Naive B cell (primary cell): Measurements from ENCODE around the gene ETV6. TPM values are rescaled to one million over a fixed set of nuclear protein-coding genes. Genes with fewer than 3 reads are reported as not detected.
"Not testable (repeated sequence)": the region's sequence is repeated elsewhere in the genome, so short reads cannot be mapped to it uniquely, and the experiment has no call there.

ENCODE experiments used
- ATAC-seq, 2 donors: fragments of 150-1000 bp; cut with Tn5 transposase; 2 replicates each; pipeline ENCODE4 v1.10.0; 2021; ENCODE audit warnings: low read depth in 2 of 2, mild to moderate bottlenecking in 2 of 2, moderate library complexity in 2 of 2
- DNase-seq: peaks from one replicate; pipeline ENCODE4 v3.0.0; 2022
- H3K27ac Mint-ChIP-seq, 6 donors: one replicate each; pipeline ENCODE4 v1.8.0; 2020 to 2022; ENCODE audit warnings: mild to moderate bottlenecking in 6 of 6, mixed read lengths in 6 of 6, moderate library complexity in 5 of 6, inconsistent platforms in 2 of 6
- H3K27me3 Mint-ChIP-seq, 3 donors: one replicate each; pipeline ENCODE4 v1.8.0; 2021 to 2022; ENCODE audit warnings: mixed read lengths in 3 of 3, mild to moderate bottlenecking in 1 of 3
- H3K36me3 Mint-ChIP-seq, 2 donors: one replicate each; pipeline ENCODE4 v1.8.0; 2020 to 2022; ENCODE audit warnings: mixed read lengths in 2 of 2, inconsistent platforms in 1 of 2, mild to moderate bottlenecking in 1 of 2
- H3K4me1 Mint-ChIP-seq, 3 donors: one replicate each; pipeline ENCODE4 v1.8.0; 2020 to 2022; ENCODE audit warnings: mixed read lengths in 3 of 3, inconsistent platforms in 1 of 3, mild to moderate bottlenecking in 1 of 3, moderate library complexity in 1 of 3
- H3K4me3 Mint-ChIP-seq, 8 donors: one replicate each; pipeline ENCODE4 v1.8.0; 2020 to 2022; ENCODE audit warnings: mild to moderate bottlenecking in 8 of 8, mixed read lengths in 8 of 8, moderate library complexity in 8 of 8, inconsistent platforms in 2 of 8
- H3K9me3 Mint-ChIP-seq, 7 donors: one replicate each; pipeline ENCODE4 v1.8.0; 2020 to 2022; ENCODE audit warnings: mixed read lengths in 7 of 7, mild to moderate bottlenecking in 5 of 7, inconsistent platforms in 2 of 7, moderate library complexity in 1 of 7
- polyA plus RNA-seq, 6 donors: library from polyadenylated mRNA; unstranded; fragments of 300-500 nt; fragmentation: Illumina TruSeq; gene quantifications; one replicate each; pipeline ENCODE4 v1.2.3, GENCODE V29; 2021; ENCODE audit warnings: low read depth in 6 of 6

Gene ETV6
- polyA plus RNA-seq, 6 donors from 2014 or later: 3.7 to 9.6 (median 6.6) TPM

DNA sequence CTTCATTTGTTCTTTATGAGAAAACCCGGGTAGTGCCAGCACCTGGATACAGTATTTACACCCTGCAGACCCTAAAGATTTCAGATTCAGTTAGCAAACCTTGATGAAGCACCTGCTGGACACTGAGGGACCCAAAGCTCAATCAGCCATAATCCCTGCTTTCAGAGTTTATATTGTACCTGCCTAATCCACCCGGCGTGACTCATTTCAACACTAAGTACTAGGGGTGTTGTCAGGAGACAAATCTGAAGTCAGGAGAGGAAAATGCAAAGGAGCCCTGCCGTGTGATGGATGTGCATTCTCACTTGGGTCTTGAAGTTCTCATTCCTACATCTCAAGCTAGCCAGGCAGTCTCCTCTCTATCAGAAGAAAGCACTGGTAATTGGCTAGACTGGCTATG is 244.5 kb downstream of the ETV6 start:
- H3K36me3 Mint-ChIP-seq: peaks cover 10 to 11% of the 10 kb centered on the region in 2 donors
- no peak overlapping the region for H3K27ac Mint-ChIP-seq
- peaks cover 36 to 47% (median 42%) of the 10 kb centered on the region in 3 donors for H3K4me1 Mint-ChIP-seq
- no peak overlapping the region for H3K4me3 Mint-ChIP-seq
- no peaks in the 10 kb centered on the region for H3K27me3 Mint-ChIP-seq
- peaks cover 0 to 8% (median 0%) of the 10 kb centered on the region in 7 donors for H3K9me3 Mint-ChIP-seq
- ATAC-seq (no peak), DNase-seq (no peak)

DNA sequence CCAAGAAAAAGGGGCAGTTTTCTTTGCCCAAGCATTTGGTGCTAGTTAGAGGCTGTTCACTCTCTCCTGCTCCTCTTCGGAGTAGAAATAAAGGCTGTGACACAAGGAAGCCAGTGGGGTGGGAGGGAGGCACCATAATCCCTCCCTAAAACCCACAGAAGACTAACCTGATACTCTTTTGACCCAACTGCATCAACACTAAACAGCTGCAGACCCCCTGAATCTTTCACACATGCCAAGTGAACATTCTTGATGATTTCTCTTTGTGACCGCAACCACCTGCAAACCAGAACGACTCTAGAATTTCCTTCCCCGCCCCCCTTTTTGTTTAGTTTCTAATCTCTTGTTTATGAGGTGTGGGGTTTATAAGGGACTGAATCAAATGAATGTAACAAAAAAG is 245.4 kb downstream of the ETV6 start:
- Mint-ChIP-seq H3K9me3 (no peaks in the 10 kb centered on the region), H3K27me3 (no peaks in the 10 kb centered on the region), H3K36me3 (peaks cover 1 to 2% of the 10 kb centered on the region in 2 donors), H3K4me1 (peaks cover 29 to 38% (median 33%) of the 10 kb centered on the region in 3 donors), H3K4me3 (peak overlapping the region in 3 of 8 donors; percentile 24 to 45 (median 26)), H3K27ac (peak overlapping the region in 3 of 6 donors; percentile 18 to 70 (median 65))
- ATAC-seq: peak; percentile 30 to 49
- no peak for DNase-seq

DNA sequence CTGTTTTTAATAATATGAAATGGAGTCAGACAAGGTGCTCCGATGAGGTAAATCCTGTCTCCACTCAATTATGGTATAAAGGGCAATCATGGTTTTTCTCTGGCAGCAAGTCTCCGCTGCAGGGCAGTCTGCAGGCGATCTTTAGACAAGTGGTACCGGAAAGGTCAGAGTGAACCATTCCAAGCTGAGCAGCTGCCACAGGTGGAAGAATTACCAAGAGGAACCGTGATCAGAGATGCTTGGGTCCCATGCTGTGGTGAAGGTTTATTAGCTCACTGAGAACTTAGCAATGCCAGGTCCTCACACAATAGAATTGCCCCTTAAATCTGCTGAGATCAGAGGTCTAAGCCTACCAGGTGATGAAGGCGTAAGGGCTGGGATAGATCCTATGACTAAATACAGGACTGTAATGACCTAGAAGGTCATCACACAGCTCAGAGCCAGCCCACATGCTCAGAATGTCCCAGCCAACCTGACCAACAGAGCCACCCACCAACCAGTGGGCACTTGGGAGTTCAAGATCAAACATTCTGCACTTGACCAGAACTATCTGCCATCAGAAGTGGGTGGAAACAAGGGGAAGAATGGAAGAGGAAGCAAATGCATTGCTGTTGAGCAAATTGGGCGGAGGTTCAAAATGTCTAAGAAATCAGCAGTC is 246.1 kb downstream of the ETV6 start:
- no peak for DNase-seq
- peak overlapping the region in 3 of 6 donors; percentile 18 to 36 (median 24) for H3K27ac Mint-ChIP-seq
- H3K36me3 Mint-ChIP-seq: no peaks in the 10 kb centered on the region
- H3K4me1 Mint-ChIP-seq: peaks cover 29 to 35% (median 32%) of the 10 kb centered on the region in 3 donors
- H3K27me3 Mint-ChIP-seq: no peaks in the 10 kb centered on the region
- ATAC-seq: peak in 1 of 2 donors; percentile 28
- no peaks in the 10 kb centered on the region for H3K9me3 Mint-ChIP-seq
- peak overlapping the region in 1 of 8 donors; percentile 57 for H3K4me3 Mint-ChIP-seq

DNA sequence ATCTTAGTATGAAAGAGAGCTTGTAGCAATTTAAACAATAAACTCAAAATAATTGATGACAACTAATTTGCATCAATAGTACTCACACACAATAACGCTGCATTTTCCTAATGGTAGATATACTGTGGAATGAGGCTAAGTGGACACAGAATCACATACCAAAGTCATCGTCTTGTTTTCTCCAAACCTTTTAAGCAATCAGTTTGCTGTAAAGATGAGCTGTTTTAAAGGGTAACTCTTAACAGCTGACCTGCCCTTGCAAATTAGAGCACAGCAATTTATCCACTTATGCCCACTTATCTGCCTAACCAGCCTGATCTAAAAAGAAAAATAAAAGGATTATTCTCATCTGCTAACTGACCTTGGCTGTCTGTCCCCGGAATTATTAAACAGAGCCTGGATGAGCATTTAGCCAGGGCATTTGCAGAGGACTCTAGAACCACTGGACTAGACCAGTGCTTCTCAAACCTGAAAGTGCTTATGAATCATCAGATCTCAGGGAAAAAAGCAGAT is 247.0 kb downstream of the ETV6 start:
- Mint-ChIP-seq H3K4me1 (peaks cover 20 to 26% (median 23%) of the 10 kb centered on the region in 3 donors), H3K27ac (peak overlapping the region in 1 of 6 donors; percentile 42), H3K36me3 (no peaks in the 10 kb centered on the region), H3K9me3 (no peaks in the 10 kb centered on the region), H3K27me3 (no peaks in the 10 kb centered on the region), H3K4me3 (no peak overlapping the region)
- DNase-seq: no peak
- ATAC-seq: no peak

DNA sequence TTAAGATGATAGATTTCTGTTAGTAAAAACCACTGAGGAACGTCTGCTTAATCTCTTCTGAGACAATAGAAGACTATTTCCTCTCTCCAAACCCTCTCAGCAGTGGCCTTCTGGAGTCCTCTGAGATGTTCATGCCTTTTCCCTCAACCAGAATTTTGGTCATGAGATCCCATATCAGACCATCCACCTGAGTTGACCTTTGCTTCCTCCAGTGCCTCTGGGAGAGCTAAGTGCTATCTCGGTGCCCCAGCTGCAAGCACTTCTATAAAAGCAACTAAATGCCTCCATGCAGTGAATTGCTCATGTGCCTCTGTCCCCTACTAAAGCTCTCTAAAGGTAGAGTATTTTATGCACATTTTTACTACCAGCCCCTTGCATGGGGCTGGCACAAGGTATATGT is 248.4 kb downstream of the ETV6 start:
- DNase-seq: no peak
- no peaks in the 10 kb centered on the region for H3K36me3 Mint-ChIP-seq
- peaks cover 17 to 31% (median 22%) of the 10 kb centered on the region in 3 donors for H3K4me1 Mint-ChIP-seq
- no peak overlapping the region for H3K4me3 Mint-ChIP-seq
- no peak for ATAC-seq
- peak overlapping the region in 2 of 6 donors; percentile 56 to 74 for H3K27ac Mint-ChIP-seq
- H3K27me3 Mint-ChIP-seq: no peaks in the 10 kb centered on the region
- H3K9me3 Mint-ChIP-seq: no peaks in the 10 kb centered on the region

DNA sequence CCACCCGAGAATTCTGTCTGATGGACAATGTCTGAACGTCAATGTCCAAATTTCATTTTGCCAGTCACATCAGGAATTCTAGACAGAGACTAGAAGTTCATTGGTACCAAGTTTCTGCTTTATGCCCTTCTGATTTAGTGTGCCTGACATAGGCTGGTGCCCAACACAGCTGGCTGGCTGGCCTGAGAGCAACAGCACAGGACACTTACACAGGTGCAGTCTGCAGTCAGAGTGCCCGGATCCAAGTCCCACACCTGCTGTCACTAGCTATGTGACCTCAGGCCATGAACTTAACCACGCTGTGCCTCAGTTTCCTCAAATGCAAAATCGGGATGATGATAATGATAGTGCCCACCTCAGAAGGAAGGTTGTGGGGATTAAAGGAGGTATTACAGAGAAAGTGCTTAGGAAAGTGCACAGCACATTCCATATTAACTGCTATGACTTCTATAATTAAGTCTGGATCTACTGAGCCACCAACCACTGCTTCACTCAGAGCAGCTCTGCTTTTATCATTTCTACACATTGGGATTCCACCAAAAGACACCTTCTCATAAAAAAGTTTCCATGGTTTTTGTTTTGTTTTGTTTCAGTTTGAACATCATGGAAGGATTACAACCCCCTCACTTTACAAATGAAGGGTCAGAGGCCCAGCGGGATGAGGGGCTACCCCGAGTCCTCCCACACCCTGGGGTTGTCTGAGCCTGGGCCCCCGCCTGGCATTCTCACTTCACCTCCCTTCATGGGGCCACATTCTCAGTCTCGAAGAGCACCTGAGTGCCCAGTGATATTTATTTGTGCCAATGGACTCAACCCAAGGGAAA is 252.4 kb downstream of the ETV6 start:
- H3K27ac Mint-ChIP-seq: peak overlapping the region in 2 of 6 donors; percentile 75 to 82
- no peaks in the 10 kb centered on the region for H3K27me3 Mint-ChIP-seq
- DNase-seq: no peak
- H3K9me3 Mint-ChIP-seq: peaks cover 0 to 12% (median 4%) of the 10 kb centered on the region in 7 donors
- H3K36me3 Mint-ChIP-seq: peaks cover 0 to 14% of the 10 kb centered on the region in 2 donors
- ATAC-seq: no peak
- H3K4me1 Mint-ChIP-seq: peaks cover 4 to 18% (median 5%) of the 10 kb centered on the region in 3 donors
- peak overlapping the region in 1 of 8 donors; percentile 2 for H3K4me3 Mint-ChIP-seq

DNA sequence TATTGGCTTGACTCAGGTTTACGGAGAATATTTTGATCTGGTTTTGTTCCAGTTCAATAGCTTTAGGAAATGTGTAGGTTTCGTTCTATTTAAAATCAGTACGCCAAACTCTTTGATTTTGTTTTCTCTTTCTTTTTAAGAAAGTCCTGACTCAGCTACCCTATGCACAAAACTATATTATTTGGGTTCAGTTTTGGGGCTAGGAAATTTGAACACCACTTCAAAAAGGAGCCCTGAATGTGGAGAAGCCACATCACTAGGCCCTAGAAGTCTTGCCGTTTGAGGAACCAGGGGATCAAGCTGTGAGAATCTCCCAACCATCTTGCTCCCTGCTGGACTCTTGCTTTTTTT is 253.0 kb downstream of the ETV6 start:
- peak overlapping the region in 1 of 8 donors; percentile 44 for H3K4me3 Mint-ChIP-seq
- peaks cover 0 to 18% (median 6%) of the 10 kb centered on the region in 7 donors for H3K9me3 Mint-ChIP-seq
- ATAC-seq (no peak), DNase-seq (no peak)
- peaks cover under 1 to 18% (median 1%) of the 10 kb centered on the region in 3 donors for H3K4me1 Mint-ChIP-seq
- H3K36me3 Mint-ChIP-seq: peaks cover 0 to 17% of the 10 kb centered on the region in 2 donors
- peak overlapping the region in 1 of 6 donors; percentile 75 for H3K27ac Mint-ChIP-seq
- H3K27me3 Mint-ChIP-seq: no peaks in the 10 kb centered on the region

DNA sequence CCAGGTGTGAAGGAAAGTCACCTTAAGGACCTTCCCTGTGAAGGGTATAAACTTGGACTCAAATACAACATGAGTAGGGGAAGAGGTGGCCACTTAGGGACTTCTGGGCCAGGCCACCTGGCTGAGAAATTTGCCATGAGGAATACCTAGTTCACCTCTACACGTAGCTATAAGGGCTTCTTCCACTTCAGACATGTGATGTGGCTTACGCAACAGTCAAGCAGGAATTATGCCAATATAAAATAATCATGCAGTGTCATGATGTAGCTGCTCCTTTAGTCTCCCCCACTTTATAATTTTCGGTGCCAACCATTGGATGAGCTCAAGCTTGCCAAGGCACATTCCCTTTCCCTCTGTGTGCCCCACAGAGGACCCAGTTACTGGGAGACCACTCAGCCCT is 254.7 kb downstream of the ETV6 start:
- Mint-ChIP-seq H3K4me3 (no peak overlapping the region), H3K9me3 (peaks cover 1 to 33% (median 14%) of the 10 kb centered on the region in 7 donors), H3K27me3 (peaks cover 0 to 8% (median 7%) of the 10 kb centered on the region in 3 donors), H3K4me1 (peaks cover 0 to 18% (median 0%) of the 10 kb centered on the region in 3 donors), H3K27ac (peak overlapping the region in 1 of 6 donors; percentile 60), H3K36me3 (peaks cover 0 to 25% of the 10 kb centered on the region in 2 donors)
- no peak for DNase-seq
- no peak for ATAC-seq

DNA sequence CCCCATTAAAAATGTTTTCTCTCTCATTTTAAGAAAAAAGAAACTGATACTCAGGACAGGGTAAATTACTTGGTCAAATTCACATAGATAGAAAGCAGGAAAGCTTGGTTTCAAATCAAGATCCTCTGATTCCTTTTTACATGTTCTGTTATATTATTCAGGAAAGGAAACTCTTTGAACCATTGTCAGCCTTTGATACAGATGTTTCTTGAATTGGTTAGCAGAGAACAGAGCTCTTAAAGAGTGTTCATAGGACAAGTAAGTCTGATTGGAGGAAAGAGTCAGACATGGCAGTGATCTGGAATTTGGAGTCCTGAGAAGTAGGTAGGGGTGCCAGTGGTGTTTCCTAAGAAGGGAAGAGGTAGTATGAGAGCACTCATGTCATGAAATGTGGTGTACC is 256.1 kb downstream of the ETV6 start:
- peaks cover 4 to 43% (median 17%) of the 10 kb centered on the region in 7 donors for H3K9me3 Mint-ChIP-seq
- DNase-seq: no peak

DNA sequence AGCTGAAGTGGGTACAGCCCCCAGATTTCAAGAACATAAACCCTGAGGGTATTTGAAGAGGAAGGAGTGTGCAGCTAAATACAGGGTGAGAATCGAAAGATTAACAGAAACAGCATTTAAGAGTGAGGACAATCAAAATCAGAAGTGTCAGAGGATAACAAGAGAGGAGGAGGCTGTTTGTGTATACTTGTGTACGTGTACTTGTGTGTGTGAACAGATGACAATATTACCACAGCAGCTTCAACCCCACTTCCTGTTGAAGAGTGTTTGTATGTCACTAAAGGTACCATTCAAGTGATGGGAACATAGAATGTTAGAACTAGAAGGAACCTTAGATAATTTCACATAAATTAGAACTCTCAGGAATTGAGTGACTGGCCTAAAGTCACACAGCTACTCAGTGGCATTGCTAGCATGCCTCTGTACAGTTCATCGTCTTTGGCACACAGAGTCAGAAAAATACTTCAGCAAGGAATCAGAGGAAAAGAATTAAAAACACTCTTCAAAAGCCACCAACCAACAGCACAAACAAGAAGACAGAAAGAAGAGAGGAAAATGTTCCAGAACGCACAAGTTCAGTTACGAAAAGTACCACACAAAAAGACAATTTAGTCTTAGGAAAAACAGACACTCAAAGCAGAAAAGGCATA is 256.9 kb downstream of the ETV6 start:
- Mint-ChIP-seq H3K27ac (peak overlapping the region in 1 of 6 donors; percentile 67), H3K9me3 (peaks cover 4 to 46% (median 20%) of the 10 kb centered on the region in 7 donors), H3K4me3 (no peak overlapping the region), H3K36me3 (peaks cover 0 to 32% of the 10 kb centered on the region in 2 donors), H3K4me1 (peaks cover 0 to 18% (median 0%) of the 10 kb centered on the region in 3 donors), H3K27me3 (peaks cover 0 to 15% (median 10%) of the 10 kb centered on the region in 3 donors)
- DNase-seq (no peak), ATAC-seq (no peak)

More for the DNA sequence above, 256.1 kb downstream of the ETV6 start:
- Mint-ChIP-seq H3K27ac (no peak overlapping the region), H3K4me3 (peak overlapping the region in 1 of 8 donors; percentile 1), H3K27me3 (peaks cover 0 to 14% (median 10%) of the 10 kb centered on the region in 3 donors), H3K36me3 (peaks cover 0 to 31% of the 10 kb centered on the region in 2 donors), H3K4me1 (peaks cover 0 to 18% (median 0%) of the 10 kb centered on the region in 3 donors)
- ATAC-seq: no peak

DNA sequence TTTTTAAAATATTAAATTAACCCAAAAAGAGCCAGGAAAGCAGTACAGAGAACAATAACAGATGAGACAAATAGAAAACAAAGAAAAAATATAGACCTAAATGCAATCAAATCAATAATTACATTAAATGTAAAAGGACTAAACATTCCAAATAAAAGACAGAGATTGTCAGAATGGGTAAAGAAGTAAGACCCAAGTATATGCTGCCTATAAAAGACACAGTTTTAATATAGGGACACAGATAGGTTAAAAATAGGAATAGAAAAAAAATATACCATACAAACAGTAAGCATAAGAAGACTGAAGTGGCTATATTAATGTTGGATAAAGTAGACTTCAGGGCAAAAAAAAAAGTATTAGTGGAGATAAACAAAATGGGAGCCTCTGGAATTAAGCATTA is 258.2 kb downstream of the ETV6 start:
- Mint-ChIP-seq H3K9me3 (peaks cover 4 to 53% (median 22%) of the 10 kb centered on the region in 7 donors), H3K27me3 (peaks cover 0 to 15% (median 10%) of the 10 kb centered on the region in 3 donors), H3K36me3 (peaks cover 0 to 32% of the 10 kb centered on the region in 2 donors), H3K4me3 (no peak overlapping the region), H3K27ac (peak overlapping the region in 1 of 6 donors; percentile 53), H3K4me1 (peaks cover 0 to 10% (median 0%) of the 10 kb centered on the region in 3 donors)
- no peak for DNase-seq
- ATAC-seq: no peak

DNA sequence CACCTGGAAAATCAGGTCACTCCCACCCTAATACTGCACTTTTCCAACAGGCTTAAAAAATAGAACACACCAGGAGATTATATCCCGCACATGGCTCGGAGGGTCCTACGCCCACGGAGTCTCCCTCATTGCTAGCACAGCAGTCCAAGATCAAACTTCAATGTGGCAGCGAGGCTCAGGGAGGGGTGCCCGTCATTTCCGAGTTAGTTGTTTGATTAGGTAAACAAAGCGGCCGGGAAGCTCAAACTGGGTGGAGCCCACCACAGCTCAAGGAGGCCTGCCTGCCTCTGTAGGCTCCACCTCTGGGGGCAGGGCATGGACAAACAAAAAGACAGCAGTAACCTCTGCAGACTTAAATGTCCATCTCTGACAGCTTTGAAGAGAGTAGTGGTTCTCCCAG is 259.9 kb downstream of the ETV6 start:
- not testable (repeated sequence) for H3K4me1 Mint-ChIP-seq, H3K4me3 Mint-ChIP-seq, DNase-seq, ATAC-seq, H3K27ac Mint-ChIP-seq
- Mint-ChIP-seq H3K27me3 (peaks cover 0 to 15% (median 10%) of the 10 kb centered on the region in 3 donors), H3K9me3 (peaks cover 4 to 53% (median 23%) of the 10 kb centered on the region in 7 donors), H3K36me3 (peaks cover 0 to 32% of the 10 kb centered on the region in 2 donors)

DNA sequence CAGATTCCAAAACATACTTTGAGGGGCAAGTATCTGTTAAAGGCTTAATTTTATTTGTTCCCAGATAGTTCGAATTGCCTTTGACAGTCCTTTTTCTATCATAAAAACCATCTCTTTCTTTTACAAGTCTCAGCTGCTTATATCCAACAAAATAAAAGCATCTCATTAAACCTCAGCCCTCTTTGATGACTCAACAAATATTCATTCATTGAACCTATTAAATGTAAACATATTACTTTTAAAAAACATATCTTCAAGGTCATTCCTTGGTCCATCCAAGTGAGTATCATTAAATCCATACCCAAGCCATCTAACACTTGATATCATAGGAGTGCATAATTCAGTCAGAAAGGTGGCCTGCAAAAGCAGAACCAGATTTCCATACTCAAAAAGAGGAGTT is 266.6 kb downstream of the ETV6 start:
- Mint-ChIP-seq H3K27ac (no peak overlapping the region), H3K36me3 (no peaks in the 10 kb centered on the region), H3K4me3 (no peak overlapping the region), H3K27me3 (no peaks in the 10 kb centered on the region), H3K4me1 (no peaks in the 10 kb centered on the region), H3K9me3 (peaks cover 0 to 14% (median 3%) of the 10 kb centered on the region in 7 donors)
- ATAC-seq: no peak
- DNase-seq: no peak
